Esophagus (tissue), 2 donors: Measurements from ENCODE around the gene IGF2. TPM values are rescaled to one million over a fixed set of nuclear protein-coding genes. Genes with fewer than 3 reads are reported as not detected.

Experiments
- H3K27ac ChIP-seq, 2 donors: one replicate each; pipeline ENCODE4 v1.5.1; 2013; ENCODE audit warnings: low read depth in 2 of 2, mild to moderate bottlenecking in 2 of 2, inconsistent platforms in 1 of 2, low read length in 1 of 2, moderate library complexity in 1 of 2
- H3K27me3 ChIP-seq, 2 donors: one replicate each; pipeline ENCODE4 v1.6.1; 2013; ENCODE audit warnings: low read length in 2 of 2, control low read depth in 1 of 2, mild to moderate bottlenecking in 1 of 2; ENCODE audit not compliant: insufficient read depth in 2 of 2, control insufficient read depth in 1 of 2
- H3K36me3 ChIP-seq, 2 donors: one replicate each; pipeline ENCODE4 v1.6.1; 2013; ENCODE audit warnings: low read length in 1 of 2; ENCODE audit not compliant: control insufficient read depth in 2 of 2, insufficient read depth in 2 of 2
- H3K4me1 ChIP-seq, 2 donors: one replicate each; pipeline ENCODE4 v1.6.1; 2013; ENCODE audit warnings: low read length in 1 of 2; ENCODE audit not compliant: control insufficient read depth in 2 of 2, insufficient read depth in 2 of 2
- H3K4me3 ChIP-seq, 2 donors: one replicate each; pipeline ENCODE4 v1.5.1; 2013; ENCODE audit warnings: low read length in 2 of 2, mild to moderate bottlenecking in 2 of 2, low read depth in 1 of 2, moderate library complexity in 1 of 2
- H3K9me3 ChIP-seq, 2 donors: one replicate each; pipeline ENCODE4 v1.6.1; 2013; ENCODE audit warnings: mild to moderate bottlenecking in 2 of 2, low read depth in 1 of 2, low read length in 1 of 2, moderate library complexity in 1 of 2; ENCODE audit not compliant: control insufficient read depth in 2 of 2, insufficient read depth in 1 of 2
- WGBS, 2 donors: extraction: QIAGEN DNeasy Blood & Tissue Kit; methylation state at CpG; one replicate each; pipeline ENCODE4 v1.1.7; 2013; 5-methylcytosine and 5-hydroxymethylcytosine counted together
- polyA plus RNA-seq, 2 donors: library from polyadenylated mRNA; stranded (reverse); fragments of 200-250 nt; gene quantifications; one replicate each; pipeline ENCODE4 v1.2.3, GENCODE V29; 2013
- donor health status: healthy with polysubstance abuse.
- donor health status: Bipolar disorder and iron deficiency.

IGF2 gene
- polyA plus RNA-seq, 2 donors: 2.4 to 3.2 TPM

DNA sequence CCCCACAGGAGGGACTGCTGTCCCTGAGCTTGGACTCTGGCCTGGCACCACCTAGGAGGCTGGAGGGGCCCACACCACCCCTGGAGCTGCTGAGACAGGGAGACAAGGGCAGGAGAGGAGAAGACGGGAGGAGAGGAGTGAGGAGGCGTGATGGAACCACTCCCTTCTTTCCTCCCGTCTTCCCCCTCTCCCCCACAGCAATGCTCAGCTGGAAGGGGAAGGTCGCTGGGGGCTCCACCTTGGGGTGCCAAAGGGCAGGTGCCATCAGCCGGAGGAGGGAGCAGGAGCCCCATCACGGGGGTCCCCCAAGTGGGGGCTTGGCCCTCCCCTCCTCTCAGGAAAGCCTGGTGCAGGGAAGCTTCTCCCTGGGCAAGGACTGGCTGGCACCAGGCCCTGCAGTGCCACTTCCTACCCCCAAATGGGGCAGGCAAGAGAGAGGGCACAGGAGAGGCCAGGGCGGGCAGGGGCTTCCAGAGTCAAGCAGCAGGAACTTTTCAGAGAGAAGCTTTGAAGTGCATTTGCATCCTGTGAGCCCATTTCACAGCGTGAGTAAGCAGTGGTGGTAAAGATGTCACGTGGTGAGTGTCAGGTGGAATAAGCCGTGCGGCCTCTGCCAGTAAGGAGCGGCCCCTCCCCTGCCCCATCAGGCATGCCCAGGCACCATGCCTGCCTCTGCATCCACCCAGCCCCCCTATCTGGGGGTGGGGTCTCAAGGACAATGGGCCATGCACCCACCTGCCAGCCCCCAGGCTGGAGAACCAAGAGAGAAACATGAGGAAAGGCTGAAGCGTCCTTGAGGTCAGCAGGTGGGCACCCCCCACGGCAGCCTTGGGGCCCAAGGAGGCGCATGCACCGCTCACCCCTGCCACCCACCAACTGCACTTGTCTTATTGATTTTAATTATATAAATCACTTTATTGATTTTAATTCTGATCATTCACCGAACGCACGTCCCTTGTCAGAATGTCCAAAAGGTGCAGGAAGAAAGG lies 4.9 kb downstream of the IGF2 start:
- H3K4me1 ChIP-seq: no peaks in the 10 kb centered on the region
- 57 to 65% methylated on average over 19 of the region's 19 CpGs for WGBS, 2 donors
- peaks cover 0 to 7% of the 10 kb centered on the region in 2 donors for H3K9me3 ChIP-seq
- H3K4me3 ChIP-seq: no peak overlapping the region
- H3K27me3 ChIP-seq: peaks cover 10 to 19% of the 10 kb centered on the region in 2 donors
- H3K27ac ChIP-seq: no peak overlapping the region
- H3K36me3 ChIP-seq: no peaks in the 10 kb centered on the region

DNA sequence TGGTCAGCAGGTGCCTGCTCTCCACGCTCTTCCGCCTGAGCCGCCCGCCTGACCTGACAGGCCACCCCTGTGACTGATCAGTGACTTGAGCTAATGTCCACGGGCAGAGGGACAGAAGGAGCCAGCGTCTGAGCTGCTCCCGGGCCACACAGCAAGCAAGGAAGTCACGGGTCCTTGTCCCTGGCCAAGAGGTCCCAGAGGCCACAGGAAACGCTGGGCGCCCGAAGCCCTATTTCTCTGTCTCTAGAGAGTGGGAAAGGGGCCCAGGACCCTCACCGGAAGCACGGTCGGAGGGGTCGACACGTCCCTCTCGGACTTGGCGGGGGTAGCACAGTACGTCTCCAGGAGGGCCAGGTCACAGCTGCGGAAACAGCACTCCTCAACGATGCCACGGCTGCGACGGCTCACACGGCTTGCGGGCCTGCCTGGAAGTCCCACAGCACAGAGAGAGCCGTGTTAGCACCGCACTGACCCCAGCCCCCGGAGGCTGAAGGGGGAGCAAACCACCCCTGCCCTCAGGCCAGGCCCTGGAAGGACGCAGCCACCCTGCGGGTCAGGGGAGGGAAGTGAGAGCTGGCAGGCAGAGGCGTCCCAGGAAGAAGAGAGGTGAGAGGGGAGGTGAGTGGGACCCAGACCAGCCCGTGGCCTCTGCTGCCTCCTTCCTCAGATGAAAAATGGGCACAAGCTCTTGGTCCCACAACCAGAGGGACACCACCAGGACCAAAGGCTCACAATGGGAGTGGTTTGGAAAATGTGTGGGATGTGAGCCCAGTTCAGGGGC lies 5.8 kb downstream of the IGF2 start:
- Histone ChIP-seq H3K4me1 (no peaks in the 10 kb centered on the region), H3K27ac (no peak overlapping the region), H3K36me3 (no peaks in the 10 kb centered on the region), H3K9me3 (peaks cover 0 to 7% of the 10 kb centered on the region in 2 donors), H3K4me3 (no peak overlapping the region), H3K27me3 (peaks cover 10 to 14% of the 10 kb centered on the region in 2 donors)
- WGBS, 2 donors: 55 to 59% methylated on average over 33 of the region's 33 CpGs

DNA sequence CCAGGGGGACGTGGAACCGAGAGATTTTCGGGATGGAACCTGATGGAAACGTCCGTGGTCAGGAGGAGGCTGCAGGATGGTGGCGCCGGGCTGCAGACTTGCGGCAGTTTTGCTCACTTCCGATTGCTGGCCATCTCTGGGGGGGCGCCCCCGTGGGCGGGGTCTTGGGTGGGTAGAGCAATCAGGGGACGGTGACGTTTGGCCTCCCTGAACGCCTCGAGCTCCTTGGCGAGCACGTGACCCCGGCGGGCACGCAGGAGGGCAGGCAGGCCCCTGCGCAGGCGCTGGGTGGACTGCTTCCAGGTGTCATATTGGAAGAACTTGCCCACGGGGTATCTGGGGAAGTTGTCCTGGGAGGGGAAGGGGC lies 6.3 kb downstream of the IGF2 start:
- Histone ChIP-seq H3K4me3 (no peak overlapping the region), H3K9me3 (peaks cover 0 to 7% of the 10 kb centered on the region in 2 donors), H3K27ac (no peak overlapping the region), H3K36me3 (no peaks in the 10 kb centered on the region), H3K4me1 (no peaks in the 10 kb centered on the region), H3K27me3 (peaks cover 8 to 10% of the 10 kb centered on the region in 2 donors)
- 43 to 56% methylated on average over 24 of the region's 24 CpGs for WGBS, 2 donors

- no peak overlapping the region for H3K27ac ChIP-seq
These were observed 6.9 kb downstream of the IGF2 start for GRCh38 chr11:2132246-2132645.

GRCh38 chr11:2131371-2132236 lies 7.6 kb downstream of the IGF2 start:
- WGBS, 2 donors: 83 to 85% methylated on average over 28 of the region's 28 CpGs
- Histone ChIP-seq H3K36me3 (no peaks in the 10 kb centered on the region), H3K27ac (no peak overlapping the region), H3K4me1 (no peaks in the 10 kb centered on the region), H3K4me3 (no peak overlapping the region), H3K9me3 (peaks cover 0 to 7% of the 10 kb centered on the region in 2 donors), H3K27me3 (peaks cover 0 to 8% of the 10 kb centered on the region in 2 donors)

More at GRCh38 chr11:2132246-2132645, 6.9 kb downstream of the IGF2 start:
- no peak overlapping the region for H3K4me3 ChIP-seq
- H3K4me1 ChIP-seq: no peaks in the 10 kb centered on the region
- H3K36me3 ChIP-seq: no peaks in the 10 kb centered on the region
- peaks cover 0 to 7% of the 10 kb centered on the region in 2 donors for H3K9me3 ChIP-seq
- 62 to 65% methylated on average over 6 of the region's 6 CpGs for WGBS, 2 donors
- peaks cover 2 to 9% of the 10 kb centered on the region in 2 donors for H3K27me3 ChIP-seq

DNA sequence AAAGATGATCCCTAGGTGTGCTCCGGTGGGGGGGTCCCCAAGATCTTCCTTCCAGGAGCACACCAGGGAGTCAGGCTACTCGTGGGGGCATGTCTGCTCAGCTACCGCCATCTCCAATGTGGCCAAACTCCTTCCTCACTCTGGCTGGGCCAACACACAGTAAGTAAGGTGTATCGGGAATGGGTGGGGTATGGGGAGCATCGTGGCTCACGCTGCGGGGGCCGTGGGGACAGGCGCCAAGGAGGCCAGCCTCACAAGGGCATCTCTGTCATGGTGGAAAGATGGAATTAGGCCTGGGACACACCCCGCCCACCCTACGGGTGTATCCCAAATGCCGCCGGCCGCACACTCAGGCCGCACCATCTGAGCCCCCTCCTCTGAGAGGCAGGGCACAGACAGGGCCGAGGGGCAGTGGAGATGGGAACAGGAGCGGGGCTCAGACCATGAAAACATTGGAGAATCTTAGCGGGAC lies 8.3 kb downstream of the IGF2 start:
- Histone ChIP-seq H3K4me3 (no peak overlapping the region), H3K36me3 (no peaks in the 10 kb centered on the region), H3K27ac (no peak overlapping the region), H3K27me3 (peaks cover 0 to 8% of the 10 kb centered on the region in 2 donors), H3K9me3 (peaks cover 0 to 7% of the 10 kb centered on the region in 2 donors), H3K4me1 (no peaks in the 10 kb centered on the region)
- WGBS, 2 donors: 75 to 76% methylated on average over 18 of the region's 18 CpGs

- 83 to 87% methylated on average over 24 to 25 of the region's 25 CpGs for WGBS, 2 donors
- Histone ChIP-seq H3K36me3 (no peaks in the 10 kb centered on the region), H3K9me3 (peaks cover 0 to 7% of the 10 kb centered on the region in 2 donors), H3K27me3 (peaks cover 0 to 6% of the 10 kb centered on the region in 2 donors), H3K4me3 (no peak overlapping the region), H3K27ac (no peak overlapping the region), H3K4me1 (no peaks in the 10 kb centered on the region)
These were observed 9.4 kb downstream of the IGF2 start for GRCh38 chr11:2129699-2130366.

- no peak overlapping the region for H3K4me3 ChIP-seq
- no peaks in the 10 kb centered on the region for H3K4me1 ChIP-seq
- WGBS, 2 donors: 90 to 91% methylated on average over 17 of the region's 17 CpGs
- peaks cover 0 to 7% of the 10 kb centered on the region in 2 donors for H3K9me3 ChIP-seq
- H3K27ac ChIP-seq: no peak overlapping the region
- no peaks in the 10 kb centered on the region for H3K36me3 ChIP-seq
- peaks cover 0 to 1% of the 10 kb centered on the region in 2 donors for H3K27me3 ChIP-seq
These were observed 9.9 kb downstream of the IGF2 start for GRCh38 chr11:2129308-2129698.
